C4-2B (cell line): ENCODE data around the gene HSPA5.

Experiments used
- ZFX ChIP-seq: fragments of 450-650 bp; IDR thresholded peaks from 2 replicates; pipeline ENCODE4 v1.6.1; 2017
- TF ChIP-seq, protein P1 (sequence below): fragments of 450-650 bp; conservative IDR thresholded peaks from 2 replicates; pipeline ENCODE4 v1.5.1; 2017; ENCODE audit warnings: mild to moderate bottlenecking

DNA sequence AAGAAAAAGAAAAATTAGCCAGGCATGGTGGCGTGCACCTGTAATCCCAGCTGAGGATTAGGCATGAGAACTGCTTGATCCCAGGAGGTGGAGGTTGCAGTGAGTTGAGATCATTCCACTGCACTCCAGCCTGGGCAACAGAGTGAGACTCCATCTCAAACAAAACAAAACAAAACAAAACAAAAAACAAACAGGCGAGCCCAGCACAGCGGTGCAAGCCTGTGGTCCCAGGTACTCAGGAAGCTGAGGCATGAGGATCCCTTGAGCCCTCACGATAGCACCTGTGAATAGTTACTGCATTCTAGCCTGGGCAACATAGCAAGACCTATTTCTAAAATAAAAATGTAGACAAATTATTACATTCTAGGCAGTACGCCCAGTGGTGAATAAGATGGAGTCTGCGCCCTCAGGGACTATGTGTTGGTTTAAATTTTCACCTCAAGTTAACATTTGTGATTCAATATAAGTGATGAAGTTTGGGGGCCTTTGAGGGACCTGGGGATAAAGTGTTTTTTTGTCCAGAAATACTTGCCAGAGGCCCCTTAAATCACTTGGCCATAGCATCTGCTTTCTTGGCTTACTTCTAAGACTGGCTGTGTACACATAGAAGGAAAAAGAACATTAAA is 17.1 kb upstream of the HSPA5 start:
- TF ChIP-seq, protein P1, sequence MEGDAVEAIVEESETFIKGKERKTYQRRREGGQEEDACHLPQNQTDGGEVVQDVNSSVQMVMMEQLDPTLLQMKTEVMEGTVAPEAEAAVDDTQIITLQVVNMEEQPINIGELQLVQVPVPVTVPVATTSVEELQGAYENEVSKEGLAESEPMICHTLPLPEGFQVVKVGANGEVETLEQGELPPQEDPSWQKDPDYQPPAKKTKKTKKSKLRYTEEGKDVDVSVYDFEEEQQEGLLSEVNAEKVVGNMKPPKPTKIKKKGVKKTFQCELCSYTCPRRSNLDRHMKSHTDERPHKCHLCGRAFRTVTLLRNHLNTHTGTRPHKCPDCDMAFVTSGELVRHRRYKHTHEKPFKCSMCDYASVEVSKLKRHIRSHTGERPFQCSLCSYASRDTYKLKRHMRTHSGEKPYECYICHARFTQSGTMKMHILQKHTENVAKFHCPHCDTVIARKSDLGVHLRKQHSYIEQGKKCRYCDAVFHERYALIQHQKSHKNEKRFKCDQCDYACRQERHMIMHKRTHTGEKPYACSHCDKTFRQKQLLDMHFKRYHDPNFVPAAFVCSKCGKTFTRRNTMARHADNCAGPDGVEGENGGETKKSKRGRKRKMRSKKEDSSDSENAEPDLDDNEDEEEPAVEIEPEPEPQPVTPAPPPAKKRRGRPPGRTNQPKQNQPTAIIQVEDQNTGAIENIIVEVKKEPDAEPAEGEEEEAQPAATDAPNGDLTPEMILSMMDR = no peak
- no peak for TF ChIP-seq ZFX
